ENCODE measurements around the gene SLC2A10. TPM values are rescaled to one million over a fixed set of nuclear protein-coding genes. Genes with fewer than 3 reads are reported as not detected.

The SLC2A10 gene
- total RNA-seq, 1 experiment from 2014 or later = 0.05 TPM

GRCh38 chr20:46761566-46761965 lies 52.1 kb downstream of the SLC2A10 start:
- ChIA-PET CTCF (no interaction called here), POLR2A (no interaction called here), RAD21 (ENCODE audit: low non-redundant PET in 1 of 2, low total read pairs in 2 of 2, uncharacterized antibody in 2 of 2, unreplicated experiment in 2 of 2) (no interaction called here)
- DNase-seq (ENCODE audit: low read depth, low spot score) = no peak
- Histone ChIP-seq H3K9me3 (ENCODE audit: control insufficient read depth in 1 of 2, insufficient read depth in 1 of 2, low read depth in 1 of 2, low read length in 2 of 2) (no peaks in the 10 kb centered on the region), H3K4me2 (ENCODE audit: low read length) (no peak overlapping the region), H2AFZ (ENCODE audit: low read depth, low read length, poor library complexity, severe bottlenecking) (no peak overlapping the region), H4K20me1 (ENCODE audit: insufficient read depth) (no peaks in the 10 kb centered on the region), H3K36me3 (ENCODE audit: control insufficient read depth in 1 of 2, insufficient read depth in 2 of 2, low read length in 2 of 2) (no peaks in the 10 kb centered on the region), H3K79me2 (ENCODE audit: insufficient read depth, low read length) (no peaks in the 10 kb centered on the region), H3K27ac (ENCODE audit: low read depth, low read length) (no peak overlapping the region), H3K9ac (ENCODE audit: low read length) (no peak overlapping the region), H3K4me3 (replicated peaks in 1 of 2; ENCODE audit: low read depth in 1 of 2, low read length in 2 of 2) (no peak overlapping the region), H3K4me1 (ENCODE audit: control insufficient read depth in 1 of 2, insufficient read depth in 2 of 2, low read length in 2 of 2) (no peaks in the 10 kb centered on the region; a peak in 1 of 4 replicates), H3K9me2 (ENCODE audit: insufficient read depth) (no peaks in the 10 kb centered on the region), H3K27me3 (ENCODE audit: insufficient read depth, low read length) (no peaks in the 10 kb centered on the region)
- intact Hi-C loops (cut with micrococcal nuclease) = no loop called here
- BruUV-seq (replicated peaks) = no TSS peak
- ATAC-seq = no peak
- no peak for TF ChIP-seq POLR2A (IDR thresholded peaks at IDR 0.05; ENCODE audit: borderline replicate concordance, extremely low read depth, insufficient read depth, insufficient read length)

GRCh38 chr20:46764068-46764467 lies 54.6 kb downstream of the SLC2A10 start:
- Histone ChIP-seq H3K27me3 (ENCODE audit: insufficient read depth, low read length) (no peaks in the 10 kb centered on the region), H3K9me3 (ENCODE audit: control insufficient read depth in 1 of 2, insufficient read depth in 1 of 2, low read depth in 1 of 2, low read length in 2 of 2) (no peaks in the 10 kb centered on the region), H3K9me2 (ENCODE audit: insufficient read depth) (no peaks in the 10 kb centered on the region), H3K79me2 (ENCODE audit: insufficient read depth, low read length) (no peaks in the 10 kb centered on the region), H4K20me1 (ENCODE audit: insufficient read depth) (no peaks in the 10 kb centered on the region), H3K27ac (ENCODE audit: low read depth, low read length) (no peak overlapping the region), H3K9ac (ENCODE audit: low read length) (no peak overlapping the region), H3K4me3 (replicated peaks in 1 of 2; ENCODE audit: low read depth in 1 of 2, low read length in 2 of 2) (no peak overlapping the region), H3K4me1 (ENCODE audit: control insufficient read depth in 1 of 2, insufficient read depth in 2 of 2, low read length in 2 of 2) (no peaks in the 10 kb centered on the region), H3K36me3 (ENCODE audit: control insufficient read depth in 1 of 2, insufficient read depth in 2 of 2, low read length in 2 of 2) (no peaks in the 10 kb centered on the region), H2AFZ (ENCODE audit: low read depth, low read length, poor library complexity, severe bottlenecking) (no peak overlapping the region), H3K4me2 (ENCODE audit: low read length) (no peak overlapping the region)
- no peak for TF ChIP-seq EGR1 (IDR thresholded peaks at IDR 0.05; ENCODE audit: low read depth)
- DNase-seq (ENCODE audit: low read depth, low spot score) (no peak), ATAC-seq (no peak)
- ChIA-PET CTCF (interaction anchor here (1.3 to 2.5 kb wide), 2 partner anchors 11 to 620 kb away, joined by 3 to 9 read pairs; no protein-coding TSS in a partner anchor), RAD21 (ENCODE audit: low non-redundant PET in 1 of 2, low total read pairs in 2 of 2, uncharacterized antibody in 2 of 2, unreplicated experiment in 2 of 2) (no interaction called here), POLR2A (no interaction called here)
- BruUV-seq (replicated peaks) = no TSS peak
- intact Hi-C loops (cut with micrococcal nuclease) = no loop called here

GRCh38 chr20:46765506-46766120 lies 56.2 kb downstream of the SLC2A10 start:
- Histone ChIP-seq H3K9me3 (ENCODE audit: control insufficient read depth in 1 of 2, insufficient read depth in 1 of 2, low read depth in 1 of 2, low read length in 2 of 2) (no peaks in the 10 kb centered on the region), H3K4me3 (replicated peaks in 1 of 2; ENCODE audit: low read depth in 1 of 2, low read length in 2 of 2) (no peak overlapping the region), H3K27me3 (ENCODE audit: insufficient read depth, low read length) (no peaks in the 10 kb centered on the region), H3K27ac (ENCODE audit: low read depth, low read length) (no peak overlapping the region), H4K20me1 (ENCODE audit: insufficient read depth) (no peaks in the 10 kb centered on the region), H3K9me2 (ENCODE audit: insufficient read depth) (no peaks in the 10 kb centered on the region), H3K9ac (ENCODE audit: low read length) (no peak overlapping the region), H3K79me2 (ENCODE audit: insufficient read depth, low read length) (no peaks in the 10 kb centered on the region), H3K4me1 (ENCODE audit: control insufficient read depth in 1 of 2, insufficient read depth in 2 of 2, low read length in 2 of 2) (peaks cover 0 to 2% of the 10 kb centered on the region in 2 experiments; a peak in 2 of 4 replicates), H3K4me2 (ENCODE audit: low read length) (no peak overlapping the region), H3K36me3 (ENCODE audit: control insufficient read depth in 1 of 2, insufficient read depth in 2 of 2, low read length in 2 of 2) (no peaks in the 10 kb centered on the region), H2AFZ (ENCODE audit: low read depth, low read length, poor library complexity, severe bottlenecking) (no peak overlapping the region)
- RAD21 ChIA-PET (ENCODE audit: low non-redundant PET in 1 of 2, low total read pairs in 2 of 2, uncharacterized antibody in 2 of 2, unreplicated experiment in 2 of 2) = no interaction called here
- CTCF ChIA-PET = interaction anchor here (2.5 kb wide), 1 partner anchor 12 kb away, joined by 9 read pairs; no protein-coding TSS in a partner anchor
- BruUV-seq (replicated peaks) = no TSS peak
- TF ChIP-seq ATF3 (IDR thresholded peaks at IDR 0.05) (no peak), POLR2A (IDR thresholded peaks at IDR 0.05; ENCODE audit: borderline replicate concordance, extremely low read depth, insufficient read depth, insufficient read length) (no peak), ELF1 (IDR thresholded peaks at IDR 0.05; ENCODE audit: borderline replicate concordance, low read depth) (no peak), CBX3 (IDR thresholded peaks at IDR 0.05; ENCODE audit: low read depth) (no peak)
- POLR2A ChIA-PET = no interaction called here
- intact Hi-C loops (cut with micrococcal nuclease) = loop anchor here (5.0 kb wide), 1 partner anchor 617 kb away; no protein-coding TSS in a partner anchor
- ATAC-seq (no peak), DNase-seq (ENCODE audit: low read depth, low spot score) (no peak)
